Fibroblast of pulmonary artery (primary cell): ENCODE measurements around the gene M1AP.
"Not testable (repeated sequence)": the region's sequence is repeated elsewhere in the genome, so short reads cannot be mapped to it uniquely, and the experiment has no call there.

Source experiments
- DNase-seq: peaks from one replicate; pipeline ENCODE4 v3.0.0-alpha.2; 2010; ENCODE audit warnings: low read depth
- H3K4me3 ChIP-seq: replicated peaks from 2 replicates; pipeline ENCODE4 v1.5.1; 2011; ENCODE audit warnings: low read depth, mild to moderate bottlenecking, control low read depth, low read length, moderate library complexity
- CTCF ChIP-seq: IDR thresholded peaks from 2 replicates; pipeline ENCODE4 v1.5.1; 2011; ENCODE audit warnings: mild to moderate bottlenecking, control low read depth, low read length, inconsistent platforms; ENCODE audit errors: missing control alignments

Gene M1AP

GRCh38 chr2:74567881-74568280 is 80.2 kb downstream of the M1AP start:
- peak; percentile 79 for DNase-seq
- no peak overlapping the region for H3K4me3 ChIP-seq
- no peak for TF ChIP-seq CTCF

GRCh38 chr2:74566754-74567085 is 81.4 kb downstream of the M1AP start:
- H3K4me3 ChIP-seq, result no peak overlapping the region
- DNase-seq, result peak; percentile 70
- TF ChIP-seq CTCF, result no peak

- DNase-seq, result no peak
- TF ChIP-seq CTCF, result no peak
- H3K4me3 ChIP-seq, result no peak overlapping the region
Measured at GRCh38 chr2:74566076-74566753, 81.9 kb downstream of the M1AP start.

- TF ChIP-seq CTCF, result no peak
- DNase-seq, result peak; percentile 48
- no peak overlapping the region for H3K4me3 ChIP-seq
Measured at GRCh38 chr2:74564222-74564621, 83.9 kb downstream of the M1AP start.

GRCh38 chr2:74562126-74562775 is 85.9 kb downstream of the M1AP start:
- DNase-seq, result no peak
- H3K4me3 ChIP-seq, result no peak overlapping the region
- TF ChIP-seq CTCF, result no peak

GRCh38 chr2:74561022-74561421 is 87.1 kb downstream of the M1AP start:
- H3K4me3 ChIP-seq, DNase-seq: not testable (repeated sequence)

- no peak overlapping the region for H3K4me3 ChIP-seq
- no peak for TF ChIP-seq CTCF
- no peak for DNase-seq
Measured at GRCh38 chr2:74560591-74560990, 87.5 kb downstream of the M1AP start.
